ENCODE measurements around the gene CNTN1.

- no peak for TF ChIP-seq POLR2AphosphoS5 (IDR thresholded peaks at IDR 0.05; ENCODE audit: low read depth, low read length)
- TF ChIP-seq TAF1 (IDR thresholded peaks at IDR 0.05; ENCODE audit: borderline replicate concordance, insufficient read depth, low read length) = no peak
Observed at GRCh38 chr12:40681148-40681547, 11.1 kb upstream of the CNTN1 start.

All from PFSK-1 (cell line).